Keratinocyte (primary cell): ENCODE results near the gene SKOR1. TPM values are rescaled to one million over a fixed set of nuclear protein-coding genes. Genes with fewer than 3 reads are reported as not detected.

Source experiments
- DNase-seq: peaks from one replicate; pipeline ENCODE4 v3.0.0-alpha.2; 2011; ENCODE audit warnings: low read depth, missing footprints, low spot score
- FAIRE-seq: peaks from 2 replicates; lab custom pipeline; 2011; peaks lifted over from hg19 to GRCh38; lab: Jason Lieb, UNC
- H2AFZ ChIP-seq: 2 replicates; pipeline ENCODE4 v1.6.0; 2012; ENCODE audit warnings: low read length, control low read depth, inconsistent platforms; ENCODE audit not compliant: control insufficient read depth
- H3K27ac ChIP-seq: 2 replicates; pipeline ENCODE4 v1.5.1; 2011; ENCODE audit warnings: low read length; ENCODE audit not compliant: control insufficient read depth, insufficient read depth
- H3K27me3 ChIP-seq: 3 replicates; pipeline ENCODE4 v1.6.0; 2011; ENCODE audit warnings: low read length; ENCODE audit not compliant: control insufficient read depth, insufficient read depth; ENCODE audit errors: extremely low read depth
- H3K36me3 ChIP-seq, 2 experiments: 2 replicates in 1 of 2; 3 replicates in 1 of 2; pipeline ENCODE4 v1.5.1; 2011; ENCODE audit warnings: low read length in 2 of 2, mild to moderate bottlenecking in 1 of 2; ENCODE audit not compliant: control insufficient read depth in 2 of 2, insufficient read depth in 2 of 2; ENCODE audit errors: extremely low read depth in 1 of 2
- H3K4me1 ChIP-seq: 3 replicates; pipeline ENCODE4 v1.5.1; 2011; ENCODE audit warnings: low read length; ENCODE audit not compliant: control insufficient read depth, insufficient read depth; ENCODE audit errors: extremely low read depth
- H3K4me2 ChIP-seq: 3 replicates; pipeline ENCODE4 v1.6.0; 2011; ENCODE audit warnings: low read depth, low read length; ENCODE audit not compliant: control insufficient read depth, insufficient read depth; ENCODE audit errors: extremely low read depth
- H3K4me3 ChIP-seq, 3 experiments: fragments of 200-600 bp in 1 of 3; sonication (generic) in 1 of 3; 2 replicates in 2 of 3; 3 replicates in 1 of 3; pipeline ENCODE4 v1.5.1; 2011 to 2016; ENCODE audit warnings: low read length in 3 of 3, mild to moderate bottlenecking in 3 of 3, control low read depth in 2 of 3, inconsistent platforms in 1 of 3, low read depth in 1 of 3, mixed read lengths in 1 of 3, mixed run types in 1 of 3, moderate library complexity in 1 of 3; ENCODE audit not compliant: control insufficient read depth in 2 of 3, insufficient read depth in 2 of 3; ENCODE audit errors: extremely low read depth in 1 of 3
- H3K79me2 ChIP-seq: 2 replicates; pipeline ENCODE4 v1.6.0; 2012; ENCODE audit warnings: low read length; ENCODE audit not compliant: control insufficient read depth, insufficient read depth
- H3K9ac ChIP-seq: 3 replicates; pipeline ENCODE4 v1.6.0; 2011; ENCODE audit warnings: low read length; ENCODE audit not compliant: control insufficient read depth, insufficient read depth; ENCODE audit errors: extremely low read depth
- H3K9me1 ChIP-seq: 3 replicates; pipeline ENCODE4 v1.6.0; 2011; ENCODE audit warnings: low read length; ENCODE audit not compliant: control insufficient read depth, insufficient read depth; ENCODE audit errors: extremely low read depth
- H3K9me3 ChIP-seq: 2 replicates; pipeline ENCODE4 v1.5.1; 2012; ENCODE audit warnings: low read depth, low read length; ENCODE audit not compliant: control insufficient read depth
- H4K20me1 ChIP-seq: 3 replicates; pipeline ENCODE4 v1.6.0; 2011; ENCODE audit warnings: low read length; ENCODE audit not compliant: control insufficient read depth, insufficient read depth; ENCODE audit errors: extremely low read depth
- CTCF ChIP-seq, 3 experiments: IDR thresholded peaks in 1 of 3; conservative IDR thresholded peaks in 1 of 3; optimal IDR thresholded peaks in 1 of 3; 2 replicates in 2 of 3; 3 replicates in 1 of 3; pipeline versions ENCODE3 to v1.5.1; 2011; ENCODE audit warnings: low read length in 3 of 3, mild to moderate bottlenecking in 3 of 3, moderate library complexity in 2 of 3, control low read depth in 1 of 3, inconsistent platforms in 1 of 3; ENCODE audit not compliant: insufficient read depth in 2 of 3; ENCODE audit errors: extremely low read depth in 1 of 3
- EZH2 ChIP-seq: IDR thresholded peaks from one replicate; pipeline ENCODE4 v1.6.1; 2012; ENCODE audit warnings: inconsistent platforms, mild to moderate bottlenecking, low read length, moderate library complexity
- dilution Hi-C: fragments of 300-500 bp; cut with MboI; formaldehyde crosslinking; loops from one replicate; pipeline ENCODE4 v1.7.0; 2020; ENCODE audit warnings: low sequenced_read_pairs; ENCODE audit not compliant: extremely low pct_ligation_motif_present
- polyA plus RNA-seq, 5 experiments: library from polyadenylated mRNA; depleted of rRNA in 3 of 5; stranded (reverse) in 3 of 5; stranded (forward) in 1 of 5; unstranded in 1 of 5; fragments of >200 nt; gene quantifications; 1 replicate in 1 of 5; 2 replicates in 3 of 5; 3 replicates in 1 of 5; pipeline versions ENCODE4 v1.2.1 to v1.2.3, GENCODE V29; 2011 to 2012; ENCODE audit warnings: missing spikeins in 2 of 5, low read depth in 1 of 5, low replicate concordance in 1 of 5

SKOR1 gene
- polyA plus RNA-seq, 1 donor (not counting 4 experiments of a cell fraction or from before 2014, with no cell fraction given) = 0.03 TPM

DNA sequence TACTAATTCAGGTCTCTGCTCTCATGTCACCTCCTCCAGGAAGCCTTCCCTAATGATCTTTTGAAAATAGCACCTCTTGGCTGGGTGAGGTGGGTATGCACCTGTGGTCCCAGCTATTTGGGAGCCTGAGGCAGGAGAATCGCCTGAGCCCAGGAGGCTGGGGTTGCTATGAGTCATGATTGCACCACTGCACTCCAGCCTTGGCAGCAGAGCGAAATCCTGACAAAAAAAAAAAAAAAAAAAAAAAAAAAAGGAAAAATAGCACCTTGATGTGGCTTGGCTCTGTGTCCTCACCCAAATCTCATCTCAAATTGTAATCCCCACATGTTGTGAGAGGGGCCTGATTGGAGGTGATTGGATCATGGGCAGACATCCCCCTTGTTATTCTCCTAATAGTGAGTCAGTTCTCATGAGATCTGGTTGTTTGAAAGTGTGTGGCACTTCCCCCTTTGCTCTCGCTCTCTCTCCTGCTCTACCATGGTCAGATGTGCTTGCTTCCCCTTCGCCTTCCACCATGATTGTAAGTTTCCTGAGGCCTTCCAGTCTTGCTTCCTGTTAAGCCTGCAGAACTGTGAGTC lies 25.8 kb downstream of the SKOR1 start:
- Histone ChIP-seq H3K9me1 (no peaks in the 10 kb centered on the region), H4K20me1 (peaks cover 3% of the 10 kb centered on the region), H3K27me3 (no peaks in the 10 kb centered on the region), H3K9me3 (no peaks in the 10 kb centered on the region), H3K4me1 (peaks cover 6% of the 10 kb centered on the region), H3K4me2 (peak overlapping the region; percentile 4), H3K4me3 (no peak overlapping the region), H2AFZ (no peak overlapping the region), H3K9ac (no peak overlapping the region), H3K36me3 (no peaks in the 10 kb centered on the region), H3K27ac (no peak overlapping the region), H3K79me2 (no peaks in the 10 kb centered on the region)
- FAIRE-seq (no peak), DNase-seq (no peak)
- no peak for TF ChIP-seq EZH2
- TF ChIP-seq CTCF (optimal IDR thresholded peaks at IDR 0.05 in 1 of 3, IDR thresholded peaks at IDR 0.05 in 1 of 3, conservative IDR thresholded peaks at IDR 0.05 in 1 of 3; ENCODE audit: extremely low read depth in 1 of 3, insufficient read depth in 2 of 3, low read length in 3 of 3) = no peak
- dilution Hi-C loops = loop anchor here (10.0 kb wide), 1 partner anchor 184 kb away; no protein-coding TSS in a partner anchor

GRCh38 chr15:67852418-67852817 lies 27.1 kb downstream of the SKOR1 start:
- Histone ChIP-seq H3K36me3 (no peaks in the 10 kb centered on the region), H3K4me2 (no peak overlapping the region), H3K27ac (no peak overlapping the region), H4K20me1 (peaks cover 3% of the 10 kb centered on the region), H3K79me2 (no peaks in the 10 kb centered on the region), H3K9me3 (no peaks in the 10 kb centered on the region), H3K9me1 (no peaks in the 10 kb centered on the region), H3K9ac (no peak overlapping the region), H2AFZ (no peak overlapping the region), H3K4me3 (no peak overlapping the region), H3K4me1 (peaks cover 6% of the 10 kb centered on the region), H3K27me3 (no peaks in the 10 kb centered on the region)
- DNase-seq (no peak), FAIRE-seq (no peak)
- dilution Hi-C loops = loop anchor here (10.0 kb wide), 1 partner anchor 182 kb away; no protein-coding TSS in a partner anchor
- TF ChIP-seq CTCF (optimal IDR thresholded peaks at IDR 0.05 in 1 of 3, IDR thresholded peaks at IDR 0.05 in 1 of 3, conservative IDR thresholded peaks at IDR 0.05 in 1 of 3; ENCODE audit: extremely low read depth in 1 of 3, insufficient read depth in 2 of 3, low read length in 3 of 3) = no peak
